Measurements from ENCODE around the gene SNX9. TPM values are rescaled to one million over a fixed set of nuclear protein-coding genes. Genes with fewer than 3 reads are reported as not detected.
"Not testable (repeated sequence)": the region's sequence is repeated elsewhere in the genome, so short reads cannot be mapped to it uniquely, and the experiment has no call there.

The SNX9 gene
- total and polyA plus RNA-seq, 2 of the 4 experiments (the other 2 are of a cell fraction): 35.3 to 41.2 TPM

DNA sequence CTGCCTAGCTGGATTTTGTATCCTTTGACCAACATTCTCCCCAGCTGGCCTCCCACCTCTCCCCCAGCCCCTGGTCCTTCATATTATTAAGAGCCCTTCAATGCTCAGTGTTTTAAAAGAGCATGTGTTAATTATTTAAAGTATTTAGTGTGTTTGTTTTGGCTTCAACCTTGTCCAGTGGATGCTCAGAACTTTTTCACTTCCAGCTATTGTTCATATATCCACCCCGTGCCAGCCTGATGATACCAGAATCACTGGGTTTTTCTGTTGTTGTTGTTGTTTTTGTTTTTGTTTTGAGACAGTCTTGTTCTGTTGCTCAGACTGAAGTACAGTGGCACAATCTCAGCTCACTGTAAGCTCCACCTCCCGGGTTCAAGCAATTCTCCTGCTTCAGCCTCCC is 30.4 kb upstream of the SNX9 start:
- H3K14ac ChIP-seq (replicated peaks; ENCODE audit: low read depth, low read length): no peak overlapping the region
- H2AFZ ChIP-seq (replicated peaks; ENCODE audit: low read length, poor library complexity): no peak overlapping the region
- DNase-seq (no peak), ATAC-seq (ENCODE audit: low read depth) (no peak)
- H3K27ac ChIP-seq (ENCODE audit: insufficient read depth, low read length): no peak overlapping the region
- no peak overlapping the region for H2BK120ac ChIP-seq (ENCODE audit: low read depth, low read length)
- ChIA-PET CTCF (no interaction called here), POLR2A (ENCODE audit: unreplicated experiment) (no interaction called here)
- H3K4me3 ChIP-seq (ENCODE audit: insufficient read depth, low read depth, low read length): no peak overlapping the region
- in situ Hi-C loops (cut with MboI; ENCODE audit: low sequenced_read_pairs): no loop called here
- BruUV-seq (replicated peaks): no TSS peak
- 0 out of 2 replicates have a peak, but pooled peaks cover 3% of the 10 kb centered on the region for H3K9me1 ChIP-seq (ENCODE audit: insufficient read depth, low read length)
- no peak overlapping the region for H2AK5ac ChIP-seq (ENCODE audit: low read depth, low read length)
- no peak overlapping the region for H4K91ac ChIP-seq (ENCODE audit: insufficient read depth, low read depth, low read length)
- no peak overlapping the region for H3K4ac ChIP-seq (ENCODE audit: low read depth, low read length)
- H2AK9ac ChIP-seq (replicated peaks; ENCODE audit: low read depth, low read length, poor library complexity): no peak overlapping the region
- H2BK15ac ChIP-seq (ENCODE audit: low read depth, low read length): no peak overlapping the region
- no peak overlapping the region for H4K8ac ChIP-seq (ENCODE audit: low read depth in 2 of 2, low read length in 2 of 2)
- H3K9ac ChIP-seq (ENCODE audit: low read depth, low read length): no peak overlapping the region
- no peak overlapping the region for H3K4me2 ChIP-seq (ENCODE audit: low read depth, low read length)
- H4K20me1 ChIP-seq (ENCODE audit: insufficient read depth, low read length): no peaks in the 10 kb centered on the region
- H3K18ac ChIP-seq (ENCODE audit: low read depth, low read length): no peak overlapping the region
- no peak overlapping the region for H3K56ac ChIP-seq (ENCODE audit: extremely low read depth, insufficient read depth, low read length)
- no peaks in the 10 kb centered on the region for H3K36me3 ChIP-seq (ENCODE audit: control insufficient read depth, insufficient read depth, low read length)
- no peaks in the 10 kb centered on the region for H3K27me3 ChIP-seq (ENCODE audit: control insufficient read depth, insufficient read depth, low read length)
- no peaks in the 10 kb centered on the region for H3K9me3 ChIP-seq (ENCODE audit: control insufficient read depth, insufficient read depth, low read length)
- dilution Hi-C loops (cut with HindIII; ENCODE audit: low sequenced_read_pairs, unreplicated experiment): no loop called here
- H2BK20ac ChIP-seq (ENCODE audit: low read depth, low read length): no peak overlapping the region
- TF ChIP-seq MAFK (IDR thresholded peaks at IDR 0.05; ENCODE audit: low read depth, low read length) (no peak), BHLHE40 (IDR thresholded peaks at IDR 0.05; ENCODE audit: low read depth, low read length) (no peak), NFE2L2 (IDR thresholded peaks at IDR 0.05; ENCODE audit: low read depth, low read length) (no peak), SMC3 (IDR thresholded peaks at IDR 0.05; ENCODE audit: low read depth, low read length) (no peak), MXI1 (IDR thresholded peaks at IDR 0.05; ENCODE audit: borderline replicate concordance, low read depth, low read length) (no peak)
- H4K5ac ChIP-seq (ENCODE audit: low read depth, low read length): no peak overlapping the region
- H3K79me1 ChIP-seq (ENCODE audit: low read depth in 1 of 2, low read length in 2 of 2): no peaks in the 10 kb centered on the region
- H3K4me1 ChIP-seq (ENCODE audit: control insufficient read depth, insufficient read depth, low read length): no peaks in the 10 kb centered on the region
- no peak overlapping the region for H3K23ac ChIP-seq (ENCODE audit: low read depth, low read length)
- H2BK5ac ChIP-seq (ENCODE audit: low read depth, low read length, poor library complexity, severe bottlenecking): no peak overlapping the region
- intact Hi-C loops (cut with micrococcal nuclease): no loop called here
- no CpG with 5 or more reads among the region's 2 CpGs for WGBS, 2 experiments (ENCODE audit: extremely low coverage in 2 of 2, insufficient read length in 1 of 2)

DNA sequence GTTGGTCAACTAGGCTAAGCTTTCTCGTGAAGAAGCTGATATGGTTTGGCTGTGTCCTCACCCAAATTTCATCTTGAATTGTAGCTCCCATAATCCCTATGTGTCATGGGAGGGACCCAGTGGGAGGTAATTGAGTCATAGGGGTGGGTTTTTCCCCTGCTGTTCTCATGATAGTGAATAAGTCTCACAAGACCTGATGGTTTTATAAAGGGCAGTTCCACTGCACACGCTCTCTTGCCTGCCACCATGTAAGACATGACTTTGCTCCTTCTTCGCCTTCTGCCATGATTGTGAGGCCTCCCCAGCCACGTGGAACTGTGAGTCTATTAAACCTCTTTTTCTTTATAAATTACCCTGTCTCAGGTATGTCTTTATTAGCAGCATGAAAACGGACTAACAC is 29.0 kb upstream of the SNX9 start:
- H3K27me3 ChIP-seq (ENCODE audit: control insufficient read depth, insufficient read depth, low read length); H3K4me2 ChIP-seq (ENCODE audit: low read depth, low read length); H2BK5ac ChIP-seq (ENCODE audit: low read depth, low read length, poor library complexity, severe bottlenecking); H2AFZ ChIP-seq (replicated peaks; ENCODE audit: low read length, poor library complexity); H3K4me1 ChIP-seq (ENCODE audit: control insufficient read depth, insufficient read depth, low read length); H3K56ac ChIP-seq (ENCODE audit: extremely low read depth, insufficient read depth, low read length); H3K79me1 ChIP-seq (ENCODE audit: low read depth in 1 of 2, low read length in 2 of 2); H2AK5ac ChIP-seq (ENCODE audit: low read depth, low read length); H4K8ac ChIP-seq (ENCODE audit: low read depth in 2 of 2, low read length in 2 of 2); H4K20me1 ChIP-seq (ENCODE audit: insufficient read depth, low read length); DNase-seq; H3K27ac ChIP-seq (ENCODE audit: insufficient read depth, low read length); H3K18ac ChIP-seq (ENCODE audit: low read depth, low read length); H4K5ac ChIP-seq (ENCODE audit: low read depth, low read length); H2BK20ac ChIP-seq (ENCODE audit: low read depth, low read length); intact Hi-C loops (cut with micrococcal nuclease); H4K91ac ChIP-seq (ENCODE audit: insufficient read depth, low read depth, low read length); POLR2A ChIA-PET (ENCODE audit: unreplicated experiment); H3K23ac ChIP-seq (ENCODE audit: low read depth, low read length); H3K14ac ChIP-seq (replicated peaks; ENCODE audit: low read depth, low read length); BruUV-seq (replicated peaks); H2BK120ac ChIP-seq (ENCODE audit: low read depth, low read length); H3K4me3 ChIP-seq (ENCODE audit: insufficient read depth, low read depth, low read length); H3K9ac ChIP-seq (ENCODE audit: low read depth, low read length); H3K9me3 ChIP-seq (ENCODE audit: control insufficient read depth, insufficient read depth, low read length); H2BK15ac ChIP-seq (ENCODE audit: low read depth, low read length); H3K4ac ChIP-seq (ENCODE audit: low read depth, low read length); in situ Hi-C loops (cut with MboI; ENCODE audit: low sequenced_read_pairs); CTCF ChIA-PET; H3K9me1 ChIP-seq (ENCODE audit: insufficient read depth, low read length); H3K36me3 ChIP-seq (ENCODE audit: control insufficient read depth, insufficient read depth, low read length); ATAC-seq (ENCODE audit: low read depth); dilution Hi-C loops (cut with HindIII; ENCODE audit: low sequenced_read_pairs, unreplicated experiment); H2AK9ac ChIP-seq (replicated peaks; ENCODE audit: low read depth, low read length, poor library complexity): not testable (repeated sequence)
- WGBS, 2 experiments (ENCODE audit: extremely low coverage in 2 of 2, insufficient read length in 1 of 2): 90% methylated on average over 2 of the region's 5 CpGs; no CpG with 5 or more reads in 1 of the 2 experiments

Measured in IMR-90 (cell line).